NCI-H526 (cell line): ENCODE measurements around the gene MAP2K3.
"Not testable (repeated sequence)": the region's sequence is repeated elsewhere in the genome, so short reads cannot be mapped to it uniquely, and the experiment has no call there.

Experiments used
- DNase-seq, 2 experiments: peaks; one replicate each; lab custom pipeline; 2025; lab: John Stamatoyannopoulos, UW

MAP2K3 gene

DNA sequence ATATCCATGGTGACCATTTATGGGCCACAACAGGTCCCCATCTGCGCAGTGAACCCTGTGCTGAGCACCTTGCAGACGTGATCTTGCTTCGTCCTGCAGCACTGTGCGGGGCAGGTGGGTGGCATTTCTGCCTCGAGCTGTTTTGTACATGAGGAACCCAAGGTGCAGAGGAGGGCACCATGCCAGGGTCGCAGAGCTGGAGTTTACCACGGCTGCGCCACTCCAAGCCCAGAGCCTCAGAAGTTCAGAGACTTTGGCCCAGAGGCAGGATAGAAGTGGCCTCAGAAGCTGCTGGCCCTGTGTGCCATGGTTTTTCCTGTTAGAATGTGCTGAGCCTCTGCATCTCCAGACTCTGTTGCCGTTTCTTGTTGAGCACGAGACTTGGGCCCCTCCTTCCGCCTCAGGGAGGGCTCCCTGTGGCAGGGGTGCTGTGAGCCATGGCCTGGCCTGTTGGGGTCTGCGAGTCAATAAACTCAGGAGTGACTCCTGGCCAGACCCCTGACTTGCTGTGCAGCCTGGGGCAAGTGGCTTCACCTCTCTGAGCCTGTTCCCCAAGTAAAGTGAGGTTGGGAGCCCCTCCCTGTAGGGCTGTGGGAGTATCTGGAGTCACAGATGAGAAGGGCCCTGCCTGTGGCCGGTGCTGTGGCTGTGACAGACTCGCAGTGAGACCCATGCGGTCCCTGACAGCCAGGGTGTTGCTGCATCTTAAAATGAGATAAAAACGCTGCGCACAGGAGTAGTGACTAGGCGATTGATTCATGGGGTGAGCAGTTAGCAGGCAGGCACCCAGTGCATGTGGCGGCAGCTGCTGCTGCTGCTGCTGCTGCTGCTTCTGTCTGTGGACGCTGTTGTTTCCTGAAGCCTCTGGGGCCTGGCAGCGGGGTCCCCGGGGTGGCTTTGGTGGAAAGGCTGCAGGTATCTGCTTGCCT lies 11.8 kb downstream of the MAP2K3 start:
- DNase-seq = no peak

DNA sequence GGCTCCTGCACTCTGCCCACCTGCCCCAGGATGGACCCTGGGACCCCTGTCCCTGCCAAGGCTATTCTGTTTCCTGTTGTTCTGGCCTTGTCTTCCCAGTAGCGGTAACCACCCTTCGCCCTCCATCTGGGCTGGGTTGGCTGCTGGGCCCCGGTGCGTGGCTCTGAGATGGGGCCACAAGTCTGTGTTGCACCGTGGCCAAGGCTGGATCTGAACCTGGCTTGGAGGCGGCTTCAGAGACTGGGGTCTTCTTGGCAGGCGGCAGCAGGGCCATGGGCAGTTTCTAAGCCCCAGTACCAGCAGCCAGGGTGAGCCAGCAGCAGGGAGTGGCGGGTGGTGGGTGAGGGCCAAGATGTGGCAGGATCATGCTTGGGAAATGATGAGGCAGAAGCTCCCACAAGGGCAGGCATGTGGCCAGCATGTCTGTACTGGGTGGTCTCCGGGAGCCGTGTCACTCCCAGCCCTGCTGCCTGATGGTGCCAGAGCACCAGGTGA lies 12.6 kb downstream of the MAP2K3 start:
- DNase-seq = no peak

DNA sequence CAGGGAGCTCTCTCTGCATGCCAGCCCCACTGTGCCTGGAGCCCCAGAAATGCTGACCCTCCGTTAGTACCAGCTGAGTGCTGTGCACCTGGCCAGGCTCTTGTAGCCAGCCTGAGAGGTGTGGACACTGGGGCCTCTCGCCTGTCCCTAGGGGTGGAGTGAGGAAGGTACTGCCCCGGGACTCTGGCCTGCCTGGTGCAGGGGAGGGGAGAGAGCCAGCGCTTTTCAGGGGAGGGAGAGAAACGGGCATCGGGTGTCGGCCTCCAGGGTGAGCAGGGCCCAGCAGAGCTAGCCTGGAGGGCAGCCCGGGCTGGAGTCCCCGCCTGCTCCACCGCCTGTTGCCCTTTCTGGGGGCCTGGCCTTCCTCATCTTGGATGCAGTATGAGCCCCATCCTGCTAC lies 13.1 kb downstream of the MAP2K3 start:
- no peak for DNase-seq

DNA sequence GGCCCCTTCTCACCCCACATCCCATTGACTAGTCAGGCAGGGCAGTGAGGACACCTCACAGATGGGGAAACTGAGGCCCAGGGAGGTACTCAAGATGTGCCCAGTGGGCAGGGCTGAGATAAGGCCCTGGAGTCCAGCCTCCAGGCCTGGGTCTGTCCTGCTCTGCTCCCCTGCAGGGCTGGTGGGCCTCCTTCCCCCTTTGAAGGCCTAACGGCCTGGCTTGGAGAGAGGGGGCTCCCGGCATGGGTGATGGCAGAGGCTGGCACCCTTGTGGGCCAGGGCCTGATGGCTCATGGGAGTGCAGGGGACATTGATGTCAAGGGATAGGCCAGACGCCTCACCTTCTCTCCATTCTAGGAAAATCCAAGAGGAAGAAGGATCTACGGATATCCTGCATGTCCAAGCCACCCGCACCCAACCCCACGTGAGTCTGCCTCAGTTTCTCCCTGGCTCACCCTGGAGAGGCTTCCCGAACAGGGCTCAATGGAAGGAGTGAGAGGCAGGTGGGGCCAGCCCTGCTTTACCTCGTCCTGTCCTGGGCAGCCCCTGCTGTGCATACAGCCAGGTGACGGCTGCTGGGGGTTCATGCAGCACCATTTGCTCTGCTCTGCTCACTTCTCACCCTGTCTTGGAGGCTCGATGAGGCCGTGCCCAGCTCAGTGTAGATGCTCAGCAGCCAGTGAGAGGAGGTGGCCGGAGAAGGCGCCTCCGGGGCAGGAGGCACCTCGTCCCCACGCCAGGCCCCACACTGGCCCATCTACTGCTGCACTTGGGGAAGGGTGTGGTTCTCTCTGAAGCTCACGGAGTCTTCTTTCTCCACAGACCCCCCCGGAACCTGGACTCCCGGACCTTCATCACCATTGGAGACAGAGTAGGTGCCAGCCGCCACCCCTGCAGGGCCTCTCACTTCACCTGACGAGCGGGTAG lies 13.8 kb downstream of the MAP2K3 start:
- DNase-seq = no peak

DNA sequence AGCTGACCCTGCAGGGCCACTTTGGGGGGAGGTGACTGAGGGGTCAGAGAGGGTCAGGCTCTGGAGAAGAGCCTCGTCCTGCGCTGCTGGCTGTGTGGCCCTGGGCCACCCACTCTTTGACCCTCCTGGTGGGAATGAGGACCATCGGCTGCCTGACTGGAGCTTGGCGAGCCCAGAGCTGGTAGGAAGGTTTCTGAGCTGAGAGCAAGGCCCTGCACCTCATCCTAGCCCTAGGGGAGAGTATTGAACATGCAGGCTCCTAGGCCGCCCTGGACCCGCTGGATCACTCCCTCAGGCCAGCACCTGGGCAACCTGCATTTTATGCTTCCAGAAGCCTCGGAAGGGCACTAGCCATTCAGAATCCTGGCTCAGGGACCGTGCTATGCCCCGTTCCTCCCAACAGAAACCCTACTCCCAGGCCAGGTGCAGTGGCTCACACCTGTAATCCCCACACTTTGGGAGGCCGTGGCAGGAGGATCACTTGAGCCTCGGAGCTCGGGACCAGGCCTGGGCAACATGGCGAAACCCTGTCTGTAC lies 14.5 kb downstream of the MAP2K3 start:
- DNase-seq = no peak

DNA sequence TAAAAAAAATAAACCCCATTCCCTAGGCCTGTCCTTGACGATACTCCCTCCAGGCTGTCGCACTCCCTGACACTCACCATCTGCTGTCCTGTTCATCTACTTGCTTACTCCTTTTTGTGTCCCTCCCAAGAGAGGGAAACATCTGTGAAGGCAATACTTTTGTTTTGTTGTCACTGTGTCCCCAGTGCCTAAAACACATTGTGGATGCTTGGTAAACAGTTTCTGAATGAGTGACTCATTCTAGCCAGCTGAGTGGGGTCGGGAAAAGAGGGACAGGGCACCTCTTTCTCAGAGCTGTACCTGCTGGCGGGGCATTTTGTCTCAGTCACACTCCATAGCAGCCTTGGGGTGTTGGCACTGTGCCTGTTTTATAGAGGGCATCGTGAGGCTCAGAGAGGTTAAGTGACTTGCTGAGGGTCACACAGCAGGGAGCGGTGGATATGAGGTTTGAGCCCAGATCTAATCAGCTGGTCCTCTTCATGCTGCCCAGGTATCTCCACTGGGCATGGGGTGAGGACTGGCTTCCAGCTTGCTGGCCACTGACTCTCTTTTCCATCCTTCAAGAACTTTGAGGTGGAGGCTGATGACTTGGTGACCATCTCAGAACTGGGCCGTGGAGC lies 15.6 kb downstream of the MAP2K3 start:
- DNase-seq = no peak

DNA sequence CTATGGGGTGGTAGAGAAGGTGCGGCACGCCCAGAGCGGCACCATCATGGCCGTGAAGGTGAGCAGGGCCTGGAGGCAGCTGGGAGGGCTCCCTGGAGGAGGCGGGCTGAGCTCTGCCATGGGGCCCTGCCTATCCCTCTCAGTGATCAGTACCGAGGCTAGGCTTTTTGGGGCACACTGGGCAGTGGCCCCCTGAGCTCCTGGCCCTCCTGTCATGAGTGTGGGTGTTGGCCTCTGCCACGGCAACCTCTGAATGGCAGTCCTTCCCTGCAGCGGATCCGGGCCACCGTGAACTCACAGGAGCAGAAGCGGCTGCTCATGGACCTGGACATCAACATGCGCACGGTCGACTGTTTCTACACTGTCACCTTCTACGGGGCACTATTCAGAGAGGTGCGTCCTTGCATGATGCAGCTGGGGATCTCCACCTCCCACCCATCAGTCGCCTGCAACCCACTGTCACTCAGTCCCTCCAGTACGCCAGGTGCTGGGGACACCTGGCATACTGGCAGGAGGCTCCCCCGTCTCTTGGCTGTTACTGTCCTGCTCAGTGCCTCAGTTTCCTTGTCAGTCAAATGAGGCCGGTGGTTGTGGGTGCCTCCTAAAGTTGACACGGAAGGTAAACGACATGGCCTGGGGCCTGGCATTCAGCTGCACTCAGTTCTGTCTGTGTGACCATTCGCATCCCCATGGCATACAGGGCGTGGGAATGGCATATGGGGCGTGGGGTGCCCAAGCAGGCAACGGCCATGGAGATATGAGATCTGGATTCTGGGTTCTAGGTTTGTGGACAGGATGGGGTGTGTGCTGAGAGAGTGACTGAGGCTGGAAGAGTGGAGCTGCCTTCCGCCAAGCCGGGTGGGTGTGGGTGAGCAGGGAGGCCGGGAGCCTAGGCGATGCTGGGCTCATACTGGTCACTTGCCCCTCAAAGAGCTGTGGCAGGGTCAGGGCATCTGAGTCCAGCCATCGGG lies 16.4 kb downstream of the MAP2K3 start:
- no peak for DNase-seq

DNA sequence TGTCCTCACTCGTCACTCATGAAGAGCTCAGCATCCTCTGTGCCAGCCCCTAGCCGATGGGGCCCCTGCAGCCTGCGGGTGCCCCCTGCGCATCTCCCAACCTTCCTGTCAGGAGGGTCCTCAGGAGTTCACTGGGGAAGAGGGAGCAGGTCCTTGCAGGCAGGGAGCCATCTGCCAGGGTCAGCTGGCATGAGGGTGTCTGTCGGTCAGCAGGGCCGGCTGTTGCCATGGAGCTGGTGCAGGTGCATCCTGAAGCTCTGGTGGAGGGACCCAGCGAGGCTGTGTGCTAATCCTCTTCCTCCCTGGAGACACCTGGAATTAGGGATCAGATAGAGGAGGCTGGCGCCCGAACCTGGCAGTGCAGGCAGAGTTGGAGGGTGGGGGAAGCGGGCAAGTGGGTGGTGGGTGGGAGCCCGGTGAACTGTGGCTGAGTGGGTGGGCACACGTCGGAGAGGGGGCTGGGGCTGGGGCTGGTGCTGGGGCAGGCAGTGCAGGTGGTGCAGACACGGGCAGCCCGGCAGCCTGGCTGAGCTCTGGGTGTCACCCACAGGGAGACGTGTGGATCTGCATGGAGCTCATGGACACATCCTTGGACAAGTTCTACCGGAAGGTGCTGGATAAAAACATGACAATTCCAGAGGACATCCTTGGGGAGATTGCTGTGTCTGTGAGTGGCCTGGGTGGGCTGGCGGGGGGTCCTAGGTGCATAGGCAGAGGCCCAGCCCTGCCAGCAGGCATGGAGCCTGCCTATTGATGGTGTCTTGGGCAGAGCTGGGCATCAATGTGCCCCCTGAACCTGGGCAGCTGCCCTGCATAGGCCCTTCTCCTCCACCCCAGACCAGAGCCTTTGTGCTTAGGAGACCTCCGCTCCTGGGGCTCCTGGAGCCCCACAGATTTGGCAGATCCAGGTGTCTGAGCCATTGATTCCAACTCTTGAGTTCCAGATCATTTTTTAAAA lies 17.4 kb downstream of the MAP2K3 start:
- no peak for DNase-seq

DNA sequence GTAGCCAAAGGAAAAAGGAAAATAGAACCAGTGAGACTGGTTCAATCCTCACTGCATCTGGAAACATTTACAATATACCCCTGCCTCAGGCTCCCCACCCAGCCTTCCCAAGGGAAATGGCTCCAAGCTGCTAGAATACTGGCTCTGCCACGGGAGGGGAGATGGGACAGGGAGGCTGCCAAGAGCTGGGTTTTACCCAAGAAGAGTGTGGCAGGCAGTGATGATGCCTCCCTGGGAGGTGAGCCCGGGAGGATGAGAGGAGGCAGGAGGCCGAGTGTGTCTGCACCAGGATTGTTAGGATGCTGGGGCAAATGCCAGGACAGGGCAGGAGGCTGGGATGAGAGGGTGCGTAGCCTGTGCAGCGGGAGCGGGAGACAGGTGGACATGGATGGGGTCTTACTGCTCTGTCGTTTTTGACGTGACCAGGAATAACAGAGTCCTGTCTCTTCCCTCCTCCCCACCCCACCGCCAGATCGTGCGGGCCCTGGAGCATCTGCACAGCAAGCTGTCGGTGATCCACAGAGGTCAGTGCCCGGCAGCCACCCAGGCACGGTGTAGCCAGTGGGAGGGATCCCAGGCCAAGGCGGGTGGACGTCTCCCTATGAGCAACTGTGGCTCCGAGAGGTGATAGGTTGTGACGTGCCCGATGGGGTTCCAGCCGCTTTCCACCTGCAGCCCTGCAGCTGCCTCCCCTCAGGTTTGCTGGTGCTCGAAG lies 18.4 kb downstream of the MAP2K3 start:
- no peak for DNase-seq

DNA sequence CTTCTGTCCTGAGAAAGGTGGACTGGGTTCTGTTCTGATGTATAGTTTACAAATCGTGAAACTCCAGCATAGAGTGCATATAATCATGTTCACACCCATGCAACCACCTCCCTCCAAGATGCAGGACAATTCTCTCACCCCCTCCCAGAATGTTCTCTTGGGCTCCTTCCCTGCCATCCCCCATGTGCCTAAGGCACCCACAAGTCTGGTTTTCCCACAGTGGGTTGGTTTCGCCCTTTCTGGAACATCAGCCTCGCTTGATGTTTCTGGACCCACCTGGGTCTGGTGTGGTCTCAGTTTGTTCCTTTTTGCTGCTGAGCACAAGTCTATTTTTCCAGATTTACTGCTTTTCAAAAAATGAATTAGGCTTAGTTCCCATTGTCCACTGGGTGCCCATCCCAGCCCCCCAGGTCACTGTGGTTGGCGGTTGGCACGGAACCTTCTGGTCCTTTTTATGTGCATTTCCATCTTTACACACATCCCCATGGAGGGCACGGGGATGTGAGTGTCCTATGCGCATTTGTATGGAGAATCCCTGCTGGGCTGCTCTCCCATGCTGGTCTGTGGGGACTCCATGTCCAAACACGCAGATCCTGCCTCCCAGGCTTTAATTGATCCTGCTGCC lies 19.0 kb downstream of the MAP2K3 start:
- no peak for DNase-seq

DNA sequence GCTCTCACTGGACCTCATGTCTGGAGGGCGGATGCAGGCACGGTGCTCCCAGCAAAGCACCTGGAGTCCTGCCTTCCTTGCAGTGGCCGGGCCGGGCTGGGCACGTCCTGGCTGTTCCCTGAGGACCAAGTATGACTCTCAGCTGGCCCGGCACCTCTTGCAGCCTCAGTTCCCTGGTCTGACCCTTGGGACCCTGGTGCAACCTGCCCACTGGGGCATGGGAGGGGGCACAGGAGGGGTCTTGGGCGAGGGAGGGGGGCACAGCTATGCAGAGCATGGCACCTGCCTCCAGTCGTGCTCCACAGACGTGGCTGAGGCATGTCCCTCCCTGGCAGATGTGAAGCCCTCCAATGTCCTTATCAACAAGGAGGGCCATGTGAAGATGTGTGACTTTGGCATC lies 19.6 kb downstream of the MAP2K3 start:
- no peak for DNase-seq

DNA sequence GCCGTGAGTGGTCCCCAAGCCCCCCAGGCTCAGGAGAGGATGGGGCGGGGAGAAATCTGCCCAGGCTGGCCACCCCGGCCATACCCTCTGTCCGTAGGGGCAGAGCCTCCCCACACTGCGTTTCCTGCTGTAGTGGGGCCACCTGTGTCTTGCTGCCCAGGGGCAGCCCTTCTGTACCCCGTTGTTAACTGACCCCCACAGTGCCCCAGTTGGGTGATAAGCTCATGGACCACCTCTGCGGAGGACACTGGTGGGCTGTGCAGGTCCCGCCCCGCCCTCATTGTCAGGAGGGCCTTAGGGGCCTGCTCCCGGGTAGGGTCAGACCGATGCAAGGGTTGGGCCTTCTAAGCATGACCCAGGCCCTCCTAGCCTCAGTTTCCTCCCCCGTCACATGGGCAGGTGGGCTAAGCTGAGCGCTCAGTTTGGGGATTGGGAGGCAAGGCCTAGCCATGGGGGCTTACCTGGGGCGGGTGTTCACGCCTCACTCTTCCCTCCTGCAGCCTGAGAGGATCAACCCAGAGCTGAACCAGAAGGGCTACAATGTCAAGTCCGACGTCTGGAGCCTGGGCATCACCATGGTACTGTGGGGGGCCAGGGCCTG lies 20.1 kb downstream of the MAP2K3 start:
- DNase-seq = not testable (repeated sequence)

DNA sequence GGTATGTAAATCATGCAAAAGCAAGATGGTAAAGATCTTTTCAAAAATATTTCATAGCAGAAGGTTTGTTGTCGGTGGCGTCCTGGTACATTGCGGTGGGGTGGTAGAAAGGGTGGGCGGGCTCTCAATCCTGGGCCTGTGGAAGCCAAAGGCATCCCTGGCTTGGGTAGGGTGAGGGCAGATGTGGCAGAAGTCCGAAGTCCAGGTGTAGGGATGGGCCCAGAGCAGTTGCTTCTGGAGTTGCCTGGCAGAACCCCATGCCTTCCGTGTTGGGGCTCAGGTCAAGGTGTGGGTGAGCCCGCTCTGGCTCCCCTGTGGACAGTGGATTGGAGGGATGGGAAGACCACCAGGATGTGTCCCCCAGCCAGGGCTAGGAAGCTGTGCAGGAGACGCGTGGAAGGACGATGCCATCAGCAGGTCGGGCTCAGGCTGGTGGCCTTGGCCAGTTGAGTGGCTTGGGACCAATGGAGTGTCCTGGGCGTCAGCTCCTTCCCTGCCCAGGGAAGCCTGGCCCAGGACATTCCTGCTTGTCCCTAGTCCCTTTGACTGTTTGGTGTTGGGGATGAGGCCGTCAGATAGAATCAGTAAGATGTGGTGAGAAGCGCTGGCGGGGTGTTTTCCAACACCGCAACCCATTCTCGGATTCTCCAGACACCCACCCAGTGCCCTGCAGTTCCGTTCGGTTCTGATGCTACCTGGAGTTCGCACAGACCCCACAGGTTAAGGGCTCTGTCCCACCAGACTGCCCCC lies 21.1 kb downstream of the MAP2K3 start:
- not testable (repeated sequence) for DNase-seq

DNA sequence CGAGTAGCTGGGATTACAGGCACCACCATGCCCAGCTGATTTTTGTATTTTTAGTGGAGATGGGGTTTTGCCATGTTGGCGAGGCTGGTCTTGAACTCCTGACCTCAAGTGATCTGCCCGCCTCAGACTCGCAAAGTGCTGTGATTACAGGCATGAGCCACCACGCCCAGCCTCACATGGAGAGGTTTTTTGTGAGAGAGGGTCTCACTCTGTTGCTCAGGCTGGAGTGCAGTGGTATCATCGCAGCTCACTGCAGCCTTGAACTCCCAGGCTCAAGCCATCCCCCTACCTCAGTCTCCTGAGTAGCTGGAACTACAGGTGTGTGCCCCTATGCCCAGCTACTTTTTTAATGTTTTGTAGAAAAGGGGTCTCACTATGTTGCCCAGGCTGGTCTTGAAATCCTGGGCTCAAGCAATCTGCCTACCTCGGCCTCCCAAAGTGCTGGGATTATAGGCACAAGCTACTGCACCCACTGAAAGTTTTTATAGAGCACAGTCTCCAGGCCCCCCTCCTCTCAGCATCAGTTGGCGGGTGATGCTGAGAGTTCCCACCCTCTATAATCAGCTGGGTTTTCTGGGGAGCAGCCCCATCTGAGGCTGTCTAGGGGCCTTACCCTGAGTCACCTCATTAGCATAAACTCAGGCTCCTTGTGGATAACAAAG lies 22.2 kb downstream of the MAP2K3 start:
- DNase-seq = not testable (repeated sequence)

DNA sequence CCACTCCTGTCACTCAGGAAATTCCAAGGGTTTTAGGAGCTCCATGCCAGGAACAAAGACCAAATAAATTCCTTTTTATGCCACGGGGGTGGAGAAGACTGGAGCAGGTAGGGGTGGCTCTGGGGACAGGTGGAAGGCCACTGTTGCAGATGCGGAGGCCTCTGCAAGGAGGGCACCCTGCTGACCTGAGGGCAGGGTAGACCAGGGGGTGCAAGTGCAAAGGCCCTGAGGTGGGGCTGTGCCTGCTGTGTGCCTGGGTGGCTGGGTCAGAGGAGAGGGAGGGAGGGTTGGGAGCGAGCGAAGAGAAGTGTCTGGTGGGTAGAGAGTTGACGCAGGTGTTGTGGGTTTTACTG lies 22.7 kb downstream of the MAP2K3 start:
- DNase-seq = not testable (repeated sequence)

DNA sequence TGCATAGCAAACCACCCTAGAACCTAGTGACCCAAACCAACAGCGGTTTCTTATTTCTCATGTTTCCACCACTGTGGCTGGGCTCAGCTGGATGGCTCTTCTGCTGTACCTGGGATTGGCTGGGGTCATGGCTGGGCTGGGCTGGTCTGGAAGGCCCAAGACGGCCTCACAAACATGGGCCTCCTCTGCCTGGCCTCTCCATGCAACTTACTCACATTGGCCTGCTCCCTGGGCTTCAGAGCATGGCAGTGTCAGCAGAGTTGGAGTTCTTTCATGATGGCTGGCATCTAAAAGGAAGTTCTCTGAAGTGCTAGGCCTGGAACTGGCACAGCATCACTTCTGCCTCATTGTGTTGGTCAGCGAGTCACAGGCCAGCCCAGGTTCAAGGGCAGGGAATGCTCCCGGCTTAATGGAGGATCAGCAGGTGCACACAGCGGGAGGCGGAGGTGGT lies 24.4 kb downstream of the MAP2K3 start:
- DNase-seq = not testable (repeated sequence)
